Measurements from ENCODE around the gene IFITM2.
"Not testable (repeated sequence)": the region's sequence is repeated elsewhere in the genome, so short reads cannot be mapped to it uniquely, and the experiment has no call there.

Gene IFITM2

DNA sequence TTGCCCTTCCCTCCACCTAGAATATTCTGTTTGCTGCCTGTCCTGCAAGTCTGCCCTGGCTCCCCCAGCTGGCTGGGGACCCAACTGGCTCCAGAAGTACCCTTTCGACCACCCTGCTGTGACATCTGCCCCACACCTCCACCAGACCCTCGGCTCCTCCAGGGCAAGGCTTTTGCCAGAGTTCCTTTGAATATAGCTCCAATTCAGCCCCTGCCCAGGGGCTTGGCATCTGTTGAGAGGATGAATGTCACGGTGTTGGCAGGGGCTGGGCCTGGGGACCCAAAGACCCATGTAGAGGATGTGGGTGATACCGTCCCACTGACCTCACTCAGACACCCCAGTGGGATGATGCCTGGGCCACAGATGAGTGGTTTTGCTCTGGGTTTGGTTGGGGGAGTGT, 25.4 kb upstream of the IFITM2 start:
- no peak for DNase-seq

DNA sequence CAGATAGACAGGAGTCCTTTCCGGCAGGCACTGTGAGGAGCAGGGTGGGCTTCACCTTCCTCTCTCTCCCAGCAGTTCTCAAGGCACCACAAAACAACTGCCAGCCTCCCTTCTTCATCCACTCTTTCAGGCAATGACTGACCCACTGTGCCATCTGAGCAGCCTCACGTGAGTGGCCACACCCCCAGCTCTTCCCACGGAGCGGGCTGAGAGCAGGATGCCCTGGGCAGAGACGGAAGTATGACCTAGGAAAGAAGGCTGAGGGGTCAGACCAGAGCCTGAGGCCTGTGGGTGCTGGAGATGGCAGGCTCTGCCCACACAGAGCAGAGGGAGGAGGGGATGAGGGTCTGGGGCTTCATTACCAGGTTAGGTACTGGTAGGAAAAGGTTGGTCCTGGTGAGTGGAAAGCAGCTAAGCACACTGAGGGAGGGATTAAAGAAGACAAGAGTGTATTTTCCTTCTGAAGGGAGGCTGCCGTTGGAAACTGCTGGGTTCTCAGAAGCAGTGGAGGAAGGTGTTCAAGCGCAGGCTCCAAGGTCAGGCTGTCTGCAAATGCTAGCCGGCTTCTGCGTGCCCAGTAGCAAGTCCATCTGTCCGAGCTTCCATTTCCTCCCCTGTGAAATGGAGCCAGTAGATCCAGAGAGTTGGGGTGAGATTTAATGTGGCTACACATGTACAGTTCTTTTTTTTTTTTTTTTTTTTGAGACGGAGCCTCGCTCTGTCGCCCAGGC, 24.8 kb upstream of the IFITM2 start:
- DNase-seq, result no peak

DNA sequence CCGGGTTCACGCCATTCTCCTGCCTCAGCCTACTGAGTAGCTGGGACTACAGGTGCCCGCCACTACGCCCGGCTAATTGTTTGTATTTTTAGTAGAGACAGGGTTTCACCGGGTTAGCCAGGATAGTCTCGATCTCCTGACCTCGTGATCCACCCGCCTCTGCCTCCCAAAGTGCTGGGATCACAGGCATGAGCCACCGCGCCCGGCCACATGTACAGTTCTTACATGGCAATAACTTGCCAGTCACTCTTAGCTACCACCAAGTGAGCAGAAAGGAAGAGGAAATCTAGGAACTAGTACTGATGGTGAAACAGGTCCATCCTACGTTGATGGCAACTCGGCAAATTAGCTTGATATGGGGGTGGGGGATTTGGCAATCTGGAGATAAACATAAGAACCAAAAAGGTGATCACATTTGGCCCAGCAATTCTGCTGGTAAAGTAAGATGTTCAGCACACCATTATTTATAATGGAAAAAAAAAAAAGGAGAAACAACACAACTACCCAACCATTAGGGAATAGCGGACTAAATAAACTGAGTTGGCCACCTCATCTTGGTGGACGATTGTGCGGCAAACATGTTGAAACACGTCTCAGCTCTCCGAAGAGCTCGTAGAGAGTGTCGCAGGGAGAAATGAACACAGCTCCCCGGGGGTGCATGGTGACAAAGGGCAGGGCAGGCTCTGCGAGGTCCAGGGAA, 24.1 kb upstream of the IFITM2 start:
- no peak for DNase-seq

DNA sequence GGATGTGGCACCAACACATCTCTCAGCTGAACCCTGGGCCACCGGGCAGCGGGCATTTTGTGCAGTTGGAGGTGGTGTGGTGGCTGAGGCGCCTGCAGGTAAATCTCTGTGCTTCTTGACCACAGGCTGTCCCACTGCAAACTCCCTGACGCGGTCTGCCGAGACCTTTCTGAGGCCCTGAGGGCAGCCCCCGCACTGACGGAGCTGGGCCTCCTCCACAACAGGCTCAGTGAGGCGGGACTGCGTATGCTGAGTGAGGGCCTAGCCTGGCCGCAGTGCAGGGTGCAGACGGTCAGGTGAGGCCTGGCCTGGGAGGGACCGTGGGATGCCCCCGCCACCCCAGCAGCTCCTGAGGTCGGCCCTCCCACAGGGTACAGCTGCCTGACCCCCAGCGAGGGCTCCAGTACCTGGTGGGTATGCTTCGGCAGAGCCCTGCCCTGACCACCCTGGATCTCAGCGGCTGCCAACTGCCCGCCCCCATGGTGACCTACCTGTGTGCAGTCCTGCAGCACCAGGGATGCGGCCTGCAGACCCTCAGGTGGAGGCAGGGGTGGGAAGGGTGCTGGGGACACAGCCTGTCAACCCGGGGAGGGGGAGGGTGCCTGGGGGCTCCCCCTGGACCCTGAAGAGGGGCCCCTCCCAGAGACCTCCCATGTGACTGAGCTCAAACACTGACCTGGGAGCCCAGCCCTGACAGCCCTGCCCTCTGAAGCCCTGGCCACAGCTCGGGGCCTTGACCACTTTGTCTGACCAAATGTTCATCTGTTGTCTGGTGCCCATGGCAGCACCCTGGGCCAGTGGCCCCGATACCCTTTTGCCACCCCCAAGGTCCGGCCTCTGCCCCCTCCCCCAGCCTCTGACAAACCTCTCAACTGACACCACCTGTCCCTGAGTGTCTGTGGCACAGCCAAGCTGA, 23.3 kb upstream of the IFITM2 start:
- no peak for DNase-seq

DNA sequence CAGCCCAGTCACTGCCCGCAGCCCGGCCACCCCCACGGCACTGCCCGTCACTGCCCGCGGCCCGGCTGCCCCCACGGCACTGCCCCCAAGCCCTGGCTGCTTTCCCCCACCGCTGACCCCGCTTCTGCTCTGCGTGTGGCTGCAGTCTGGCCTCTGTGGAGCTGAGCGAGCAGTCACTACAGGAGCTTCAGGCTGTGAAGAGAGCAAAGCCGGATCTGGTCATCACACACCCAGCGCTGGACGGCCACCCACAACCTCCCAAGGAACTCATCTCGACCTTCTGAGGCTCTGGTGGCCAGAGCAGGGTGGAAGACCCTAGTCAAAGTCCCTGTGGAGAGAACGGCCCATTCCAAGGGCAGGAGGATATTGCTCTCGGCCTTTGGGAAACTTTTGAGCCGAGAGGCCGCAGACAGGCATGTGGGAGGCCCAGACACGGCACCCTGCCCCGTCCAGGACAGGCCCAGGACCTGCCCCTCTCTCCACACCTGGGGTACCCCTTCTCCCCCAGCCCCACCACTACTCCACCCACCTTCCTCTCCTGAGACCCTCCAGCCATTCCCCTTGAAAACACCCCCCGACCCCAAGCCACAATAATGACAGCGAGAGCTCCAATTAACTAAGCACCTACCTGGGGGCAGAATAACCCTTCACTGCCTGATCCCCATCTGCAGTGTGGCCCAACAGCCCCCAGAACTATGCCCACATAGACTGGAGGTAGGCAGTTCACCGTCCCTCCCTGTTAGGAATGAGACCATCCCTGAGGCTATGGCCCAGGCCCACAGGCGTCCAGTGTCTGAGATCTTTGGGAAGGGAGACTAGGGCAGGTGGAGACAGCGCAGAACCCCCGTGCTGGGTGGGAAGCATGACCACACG, 22.4 kb upstream of the IFITM2 start:
- DNase-seq, result no peak

DNA sequence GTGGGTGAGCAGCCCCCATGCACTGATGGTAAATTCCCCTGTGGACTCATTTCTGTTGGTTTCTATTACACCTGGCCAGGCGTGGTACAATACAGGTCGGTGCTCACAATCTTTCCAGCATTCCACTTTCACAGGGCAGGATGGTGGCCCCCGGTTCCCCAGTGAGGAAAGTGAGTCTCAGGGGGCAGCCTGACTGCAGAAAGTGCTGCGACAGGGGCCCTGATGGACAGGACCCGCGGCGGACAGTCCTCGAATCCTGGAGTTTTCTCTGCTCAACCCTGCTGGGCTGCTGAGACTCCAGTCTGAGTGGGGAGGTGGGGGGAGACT, 21.8 kb upstream of the IFITM2 start:
- DNase-seq, result no peak

DNA sequence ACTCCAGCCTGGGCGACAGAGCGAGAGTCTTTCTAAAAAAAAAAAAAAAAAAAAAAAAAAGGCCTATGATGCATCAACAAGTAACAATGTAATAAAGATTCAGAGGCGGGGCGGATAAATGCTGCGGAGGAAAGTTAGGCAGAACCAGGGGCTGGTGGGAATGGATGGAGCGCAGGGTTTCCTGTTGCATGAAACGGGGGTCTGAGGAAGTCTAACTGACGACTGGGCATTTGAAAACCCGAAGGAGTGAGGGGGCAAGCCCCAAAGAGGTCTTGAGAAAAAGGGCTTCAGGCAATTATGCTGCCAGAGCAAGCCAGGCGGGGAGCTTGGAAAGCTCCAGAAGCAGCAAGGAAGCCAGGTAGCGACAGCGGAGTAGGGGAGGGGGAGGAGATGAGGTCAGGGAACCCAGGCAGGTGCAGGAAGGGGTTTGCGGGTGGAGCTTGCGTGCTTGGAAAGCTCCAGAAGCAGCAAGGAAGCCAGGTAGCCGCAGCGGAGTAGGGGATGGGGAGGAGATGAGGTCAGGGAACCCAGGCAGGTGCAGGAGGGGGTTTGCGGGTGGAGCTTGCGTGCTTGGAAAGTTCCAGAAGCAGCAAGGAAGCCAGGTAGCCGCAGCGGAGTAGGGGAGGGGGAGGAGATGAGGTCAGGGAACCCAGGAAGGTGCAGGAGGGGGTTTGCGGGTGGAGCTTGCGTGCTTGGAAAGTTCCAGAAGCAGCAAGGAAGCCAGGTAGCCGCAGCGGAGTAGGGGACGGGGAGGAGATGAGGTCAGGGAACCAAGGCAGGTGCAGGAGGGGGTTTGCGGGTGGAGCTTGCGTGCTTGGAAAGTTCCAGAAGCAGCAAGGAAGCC, 20.4 kb upstream of the IFITM2 start:
- not testable (repeated sequence) for DNase-seq

DNA sequence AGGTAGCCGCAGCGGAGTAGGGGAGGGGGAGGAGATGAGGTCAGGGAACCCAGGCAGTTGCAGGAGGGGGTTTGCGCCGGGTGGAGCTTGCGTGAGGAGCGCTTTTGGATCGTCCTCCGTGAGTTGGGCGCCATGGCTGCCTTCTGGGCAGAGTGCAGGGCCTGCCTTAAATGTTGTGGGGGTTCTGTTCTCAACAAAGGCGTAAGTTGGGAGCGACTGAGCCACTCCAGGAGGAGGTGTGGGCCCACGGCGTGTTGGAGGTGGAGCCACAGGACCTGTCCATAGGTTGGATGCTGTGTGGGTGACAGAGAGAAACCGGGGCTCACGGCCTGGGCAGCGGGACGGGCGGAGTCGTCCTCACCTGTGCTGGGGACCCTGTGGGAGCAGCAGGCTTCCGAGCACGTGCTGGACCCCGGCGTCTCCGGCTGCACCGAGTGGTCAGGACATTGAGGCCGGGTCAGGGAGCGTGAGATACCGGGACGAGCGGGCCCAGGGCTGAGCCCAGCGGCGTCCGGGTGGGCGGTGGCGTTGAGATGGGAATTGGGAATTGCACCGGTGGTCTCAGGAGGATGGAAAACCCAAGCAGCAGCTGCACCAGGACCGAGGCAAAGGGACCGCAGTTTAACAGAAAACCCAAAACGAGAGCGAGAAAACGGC, 19.7 kb upstream of the IFITM2 start:
- DNase-seq, result peak; percentile 10

DNA sequence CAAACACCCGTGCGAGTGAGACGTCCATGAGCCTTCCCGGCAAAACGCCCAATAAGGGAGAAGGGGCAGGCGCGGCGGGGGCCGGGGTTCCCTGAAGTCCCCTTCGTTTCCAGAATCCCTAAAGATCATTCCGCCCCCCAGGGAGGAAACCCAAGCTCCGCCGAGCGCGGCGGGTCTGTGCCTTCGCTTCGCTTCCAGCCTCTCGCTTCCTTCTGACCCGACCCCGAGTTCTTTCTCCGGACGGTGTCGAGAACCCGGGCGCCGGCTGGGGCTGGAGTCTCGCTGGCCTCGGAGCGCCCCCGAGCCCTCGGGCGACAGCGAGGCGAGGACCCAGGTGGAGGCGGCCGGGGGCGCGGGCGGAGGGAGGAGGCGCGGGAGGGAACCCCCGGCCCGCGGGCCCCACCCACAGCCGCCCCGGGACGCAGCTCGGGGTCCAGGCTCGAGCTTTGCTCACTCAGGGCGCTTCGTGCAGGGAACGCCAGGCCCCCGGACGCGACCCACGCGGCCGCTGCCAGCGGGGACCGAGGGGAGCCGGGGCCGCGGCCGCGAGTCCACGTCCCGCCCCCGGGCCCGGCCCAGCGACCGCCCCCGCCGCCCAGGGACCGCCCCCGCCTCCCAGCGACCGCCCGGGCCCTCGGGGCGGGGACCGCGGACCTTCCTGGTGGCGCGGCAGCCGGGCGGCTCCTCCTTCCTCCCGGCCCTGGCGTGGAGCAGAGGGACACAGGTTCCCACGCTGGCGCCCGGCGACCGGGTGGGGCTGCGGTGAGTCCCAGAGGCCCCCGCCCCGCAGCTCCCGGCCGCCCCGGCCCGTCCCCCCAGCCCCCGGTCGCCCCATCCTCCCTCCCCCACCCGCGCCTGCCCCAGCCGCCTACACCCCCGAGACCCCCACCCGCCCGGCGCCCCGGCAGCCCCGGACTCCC, 18.9 kb upstream of the IFITM2 start, which contains the start of gene PGGHG:
PGGHG (plus strand) TSS at position 649 of the 920 bp plus-strand sequence. CDS start 691 bp downstream, outside the sequence.
- DNase-seq, result peak; percentile 37

DNA sequence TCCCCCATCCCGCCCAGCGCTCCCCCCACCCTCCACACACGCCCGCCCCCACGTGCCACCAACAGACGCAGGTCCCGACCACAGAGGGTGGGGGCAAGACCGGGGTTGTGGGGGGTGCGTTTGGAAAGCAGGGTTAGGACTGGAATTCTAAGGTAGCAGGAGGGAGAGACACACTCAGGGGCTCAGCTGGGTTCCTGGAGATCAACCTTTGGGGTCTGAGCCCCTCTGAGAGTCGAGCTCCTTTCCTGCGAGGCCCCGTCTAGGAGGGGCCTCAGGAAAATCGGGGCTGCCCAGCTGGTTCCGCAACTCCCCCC, 18.3 kb upstream of the IFITM2 start:
- DNase-seq, result no peak

DNA sequence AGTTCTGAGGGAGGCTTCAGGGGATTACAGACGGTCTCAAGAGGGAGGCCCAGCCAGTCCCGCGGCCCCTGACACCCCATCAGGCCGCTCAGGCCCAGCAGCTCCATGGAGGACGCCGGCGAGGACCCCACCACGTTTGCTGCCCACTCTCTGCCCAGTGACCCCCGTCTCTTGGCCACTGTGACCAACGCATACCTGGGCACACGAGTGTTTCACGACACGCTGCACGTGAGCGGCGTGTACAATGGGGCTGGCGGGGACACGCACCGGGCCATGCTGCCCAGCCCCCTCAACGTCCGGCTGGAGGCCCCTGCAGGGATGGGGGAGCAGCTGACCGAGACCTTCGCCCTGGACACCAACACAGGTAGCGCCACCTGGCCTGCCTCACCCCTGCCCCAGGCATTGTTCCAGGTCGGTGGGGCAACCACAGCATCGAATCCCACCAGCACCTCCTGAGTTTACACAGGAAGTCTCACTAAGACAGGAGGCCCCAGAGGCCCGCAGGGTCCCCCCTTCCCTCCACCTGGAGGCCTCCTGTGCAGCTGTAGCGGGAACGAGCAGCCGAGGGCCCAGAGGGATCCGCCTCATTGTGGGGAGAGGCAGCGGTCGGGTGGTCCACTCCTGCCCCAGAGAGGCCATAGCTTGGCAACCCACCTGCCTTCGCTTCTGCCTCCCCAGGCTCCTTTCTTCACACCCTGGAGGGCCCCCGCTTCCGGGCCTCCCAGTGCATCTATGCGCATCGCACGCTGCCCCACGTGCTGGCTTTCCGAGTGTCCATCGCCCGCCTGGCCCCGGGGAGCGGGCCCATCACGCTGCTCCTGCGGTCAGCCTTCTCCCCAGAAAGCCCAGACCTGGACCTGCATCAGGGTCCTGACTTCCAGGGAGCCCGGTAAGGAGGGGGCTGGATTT, 17.6 kb upstream of the IFITM2 start:
- DNase-seq, result no peak

DNA sequence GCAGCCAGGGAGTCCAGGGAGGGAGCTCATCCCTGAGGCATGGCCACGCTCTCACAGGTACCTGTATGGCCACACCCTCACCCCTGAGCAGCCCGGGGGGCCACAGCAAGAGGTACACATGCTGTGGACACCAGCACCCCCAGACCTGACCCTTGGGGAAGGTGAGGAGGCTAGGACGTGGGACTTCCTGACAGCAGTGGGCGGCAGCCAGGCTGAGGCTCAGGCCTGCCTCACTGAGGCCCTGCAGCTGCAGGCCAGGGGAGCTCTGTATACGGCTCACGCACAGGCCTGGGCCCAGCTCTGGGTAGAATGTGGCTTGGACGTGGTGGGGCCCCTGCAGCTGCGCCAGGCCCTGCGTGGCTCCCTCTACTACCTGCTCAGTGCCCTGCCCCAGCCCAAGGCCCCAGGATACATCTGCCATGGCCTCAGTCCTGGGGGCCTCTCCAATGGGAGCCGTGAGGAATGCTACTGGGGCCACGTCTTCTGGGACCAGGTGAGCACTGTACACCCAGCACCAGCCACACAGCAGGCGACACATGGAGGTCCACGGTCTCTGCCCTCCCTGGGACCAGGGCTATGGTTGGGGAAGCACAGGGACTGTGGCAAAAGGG, 16.9 kb upstream of the IFITM2 start:
- no peak for DNase-seq

DNA sequence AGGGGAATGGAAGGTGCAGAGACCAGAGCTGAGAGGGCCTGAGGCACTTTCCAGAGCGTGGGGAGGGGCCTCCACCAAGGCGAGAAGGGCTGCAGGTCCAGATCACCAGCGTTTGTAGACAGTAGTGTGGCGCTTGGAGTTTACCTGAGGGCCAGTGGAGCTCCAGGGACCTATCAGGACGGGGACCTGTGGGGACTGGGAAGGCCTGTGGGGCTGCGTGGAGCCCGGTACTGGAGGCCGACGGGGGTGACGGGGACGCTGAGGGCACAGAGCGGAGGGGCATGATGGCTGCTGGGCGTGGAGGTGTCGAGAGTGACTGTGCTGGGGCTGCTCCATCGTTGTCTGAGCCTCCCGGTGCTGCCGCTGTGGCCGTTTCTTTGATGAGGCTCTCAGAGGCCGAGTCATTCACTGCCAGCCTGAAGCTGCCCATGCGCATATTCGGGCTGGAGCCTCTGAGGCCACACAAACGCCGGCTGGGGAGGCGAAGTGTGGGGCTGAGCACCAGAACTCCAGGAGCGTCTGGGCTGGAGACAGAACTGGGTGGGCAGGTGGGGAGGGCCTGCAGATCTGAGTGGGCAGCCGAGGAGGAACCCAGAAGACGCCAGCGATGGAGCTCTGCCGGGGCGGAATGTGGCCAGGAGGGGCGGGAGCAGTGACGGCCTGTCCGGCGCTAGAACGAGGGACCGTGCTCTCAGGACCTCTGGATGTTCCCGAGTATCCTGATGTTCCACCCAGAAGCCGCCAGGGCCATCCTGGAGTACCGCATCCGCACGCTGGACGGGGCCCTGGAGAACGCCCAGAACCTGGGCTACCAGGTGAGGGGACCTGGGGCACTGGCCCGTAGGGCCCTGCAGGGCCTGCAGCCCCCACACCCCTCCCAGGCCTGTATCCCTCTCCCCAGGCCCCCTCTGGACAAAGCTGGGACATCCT, 16.1 kb upstream of the IFITM2 start:
- DNase-seq, result no peak

DNA sequence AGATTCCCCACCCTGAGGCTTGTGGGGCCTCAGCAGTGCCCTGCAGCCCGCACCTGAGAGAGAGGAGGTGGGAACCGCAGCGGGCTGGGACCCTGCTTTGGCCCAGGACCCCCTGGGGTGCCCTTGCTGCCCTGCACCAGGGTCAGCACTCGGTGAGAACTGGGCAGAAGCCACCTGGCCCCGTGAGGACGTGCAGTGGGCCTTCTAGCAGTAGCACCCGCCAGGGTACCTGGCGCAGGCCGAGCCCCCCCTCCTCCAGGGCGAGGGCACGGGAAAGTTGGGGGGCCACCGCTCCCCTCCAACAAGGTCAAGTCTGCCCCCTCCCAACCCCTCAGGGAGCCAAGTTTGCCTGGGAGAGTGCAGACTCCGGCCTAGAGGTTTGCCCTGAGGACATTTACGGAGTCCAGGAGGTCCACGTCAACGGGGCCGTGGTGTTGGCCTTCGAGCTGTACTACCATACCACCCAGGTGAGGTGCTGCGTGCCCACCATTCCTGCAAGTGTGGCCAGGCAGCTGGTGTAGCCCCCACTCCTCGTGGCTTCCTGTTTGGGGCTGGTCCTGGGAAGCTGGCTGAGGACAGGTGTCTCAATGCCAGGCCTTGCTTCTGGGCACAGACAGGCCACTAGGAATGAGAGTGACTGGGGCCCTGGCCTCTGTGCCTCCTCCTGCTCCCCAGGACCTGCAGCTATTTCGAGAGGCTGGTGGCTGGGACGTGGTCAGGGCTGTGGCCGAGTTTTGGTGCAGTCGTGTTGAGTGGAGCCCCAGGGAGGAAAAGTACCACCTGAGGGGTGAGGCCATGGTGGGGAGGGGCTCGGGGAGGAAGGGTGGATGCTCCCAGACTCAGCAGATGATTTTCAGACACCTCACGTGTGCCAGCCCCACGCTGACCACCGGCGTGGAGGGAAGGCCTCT, 15.2 kb upstream of the IFITM2 start:
- DNase-seq, result no peak

DNA sequence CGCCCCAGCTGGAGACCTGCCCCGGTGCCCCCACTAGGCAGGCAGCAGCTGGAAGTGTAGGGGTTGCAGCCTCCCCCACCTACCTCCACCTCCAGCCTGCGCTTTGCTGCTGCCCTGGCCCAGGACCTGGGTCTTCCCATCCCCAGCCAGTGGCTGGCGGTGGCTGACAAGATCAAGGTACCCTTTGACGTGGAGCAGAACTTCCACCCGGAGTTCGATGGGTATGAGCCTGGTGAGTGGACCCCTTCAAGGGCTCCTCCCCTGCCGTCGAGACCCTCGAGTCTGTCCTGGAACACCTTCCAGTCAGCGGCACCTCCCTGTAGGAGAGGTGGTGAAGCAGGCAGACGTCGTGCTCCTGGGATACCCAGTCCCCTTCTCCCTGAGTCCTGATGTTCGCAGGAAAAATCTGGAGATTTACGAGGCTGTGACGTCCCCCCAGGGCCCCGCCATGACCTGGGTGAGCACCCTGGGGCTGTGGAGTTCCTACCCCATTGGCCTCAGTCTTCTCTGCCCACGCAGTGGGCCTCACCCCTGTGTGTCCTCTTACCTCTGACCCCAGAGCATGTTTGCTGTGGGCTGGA, 14.3 kb upstream of the IFITM2 start:
- DNase-seq, result no peak

All from NCI-H82 (cell line).